ENCODE results near the gene TMF1. TPM values are rescaled to one million over a fixed set of nuclear protein-coding genes. Genes with fewer than 3 reads are reported as not detected.

Gene TMF1
- total RNA-seq, 6 experiments from 2014 or later = 7.9 to 15.4 (median 11.5) TPM

- Histone ChIP-seq H3K9me3 (no peaks in the 10 kb centered on the region), H3K36me3 (peaks cover 0 to 10% (median 0%) of the 10 kb centered on the region in 4 donors), H3K4me3 (no peak overlapping the region), H3K27me3 (no peaks in the 10 kb centered on the region), H3K4me1 (no peaks in the 10 kb centered on the region), H3K27ac (no peak overlapping the region)
- 82% methylated on average over 1 of the region's 3 CpGs for WGBS (ENCODE audit: insufficient coverage, low coverage, low lambda C conversion rate, missing lambda C conversion rate)
- DNase-seq (no peak), ATAC-seq (no peak)
- TF ChIP-seq, protein P1, sequence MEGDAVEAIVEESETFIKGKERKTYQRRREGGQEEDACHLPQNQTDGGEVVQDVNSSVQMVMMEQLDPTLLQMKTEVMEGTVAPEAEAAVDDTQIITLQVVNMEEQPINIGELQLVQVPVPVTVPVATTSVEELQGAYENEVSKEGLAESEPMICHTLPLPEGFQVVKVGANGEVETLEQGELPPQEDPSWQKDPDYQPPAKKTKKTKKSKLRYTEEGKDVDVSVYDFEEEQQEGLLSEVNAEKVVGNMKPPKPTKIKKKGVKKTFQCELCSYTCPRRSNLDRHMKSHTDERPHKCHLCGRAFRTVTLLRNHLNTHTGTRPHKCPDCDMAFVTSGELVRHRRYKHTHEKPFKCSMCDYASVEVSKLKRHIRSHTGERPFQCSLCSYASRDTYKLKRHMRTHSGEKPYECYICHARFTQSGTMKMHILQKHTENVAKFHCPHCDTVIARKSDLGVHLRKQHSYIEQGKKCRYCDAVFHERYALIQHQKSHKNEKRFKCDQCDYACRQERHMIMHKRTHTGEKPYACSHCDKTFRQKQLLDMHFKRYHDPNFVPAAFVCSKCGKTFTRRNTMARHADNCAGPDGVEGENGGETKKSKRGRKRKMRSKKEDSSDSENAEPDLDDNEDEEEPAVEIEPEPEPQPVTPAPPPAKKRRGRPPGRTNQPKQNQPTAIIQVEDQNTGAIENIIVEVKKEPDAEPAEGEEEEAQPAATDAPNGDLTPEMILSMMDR (IDR thresholded peaks at IDR 0.05) = no peak
- no peak for TF ChIP-seq POLR2A (IDR thresholded peaks at IDR 0.05)
- intact Hi-C loops (cut with DNase I) = no loop called here
Measured at GRCh38 chr3:68985146-68985790, 66.9 kb downstream of the TMF1 start.

DNA sequence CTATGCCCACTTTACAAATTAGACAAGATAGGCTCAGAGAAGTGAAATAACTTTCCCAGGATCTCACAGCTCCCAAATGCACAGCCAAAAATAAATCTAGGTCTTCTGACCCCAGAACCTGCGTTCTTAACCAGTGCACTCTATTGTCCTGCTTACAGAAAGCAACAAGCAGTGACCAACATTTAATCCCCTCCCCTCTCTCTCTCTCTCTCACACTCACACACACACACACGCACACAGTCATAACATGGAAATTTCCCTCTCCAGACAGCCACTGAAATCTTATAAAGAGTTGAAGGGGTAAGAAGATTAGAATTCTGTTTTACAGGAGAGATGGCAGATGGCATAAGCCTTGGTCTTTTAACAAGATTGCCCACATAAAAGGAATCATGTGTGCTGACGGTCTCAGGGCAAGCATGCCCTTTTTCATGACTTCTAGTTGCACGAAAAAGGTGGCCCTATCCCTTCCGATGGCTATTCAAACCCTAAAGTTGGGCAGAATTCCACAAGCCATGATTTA, 68.1 kb downstream of the TMF1 start:
- no peaks in the 10 kb centered on the region for H3K4me1 ChIP-seq
- H3K27ac ChIP-seq = no peak overlapping the region
- H3K9me3 ChIP-seq = no peaks in the 10 kb centered on the region
- ATAC-seq (no peak), DNase-seq (no peak)
- peaks cover 0 to 16% (median 0%) of the 10 kb centered on the region in 4 donors for H3K36me3 ChIP-seq
- intact Hi-C loops (cut with DNase I) = no loop called here
- no peak for TF ChIP-seq POLR2A (IDR thresholded peaks at IDR 0.05)
- TF ChIP-seq, protein P1 (IDR thresholded peaks at IDR 0.05) = no peak
- no peak overlapping the region for H3K4me3 ChIP-seq
- 86% methylated on average over 3 of the region's 5 CpGs for WGBS (ENCODE audit: insufficient coverage, low coverage, low lambda C conversion rate, missing lambda C conversion rate)
- no peaks in the 10 kb centered on the region for H3K27me3 ChIP-seq

GRCh38 chr3:68977486-68978167, 74.5 kb downstream of the TMF1 start:
- peaks cover 0 to 23% (median 0%) of the 10 kb centered on the region in 4 donors for H3K36me3 ChIP-seq
- ATAC-seq = no peak
- intact Hi-C loops (cut with DNase I) = no loop called here
- TF ChIP-seq POLR2A (IDR thresholded peaks at IDR 0.05) = no peak
- TF ChIP-seq, protein P1 (IDR thresholded peaks at IDR 0.05) = no peak
- no peaks in the 10 kb centered on the region for H3K9me3 ChIP-seq
- H3K4me1 ChIP-seq = no peaks in the 10 kb centered on the region
- H3K27ac ChIP-seq = no peak overlapping the region
- no peaks in the 10 kb centered on the region for H3K27me3 ChIP-seq
- no peak for DNase-seq
- no peak overlapping the region for H3K4me3 ChIP-seq
- 79% methylated on average over 8 of the region's 8 CpGs for WGBS (ENCODE audit: insufficient coverage, low coverage, low lambda C conversion rate, missing lambda C conversion rate)

DNA sequence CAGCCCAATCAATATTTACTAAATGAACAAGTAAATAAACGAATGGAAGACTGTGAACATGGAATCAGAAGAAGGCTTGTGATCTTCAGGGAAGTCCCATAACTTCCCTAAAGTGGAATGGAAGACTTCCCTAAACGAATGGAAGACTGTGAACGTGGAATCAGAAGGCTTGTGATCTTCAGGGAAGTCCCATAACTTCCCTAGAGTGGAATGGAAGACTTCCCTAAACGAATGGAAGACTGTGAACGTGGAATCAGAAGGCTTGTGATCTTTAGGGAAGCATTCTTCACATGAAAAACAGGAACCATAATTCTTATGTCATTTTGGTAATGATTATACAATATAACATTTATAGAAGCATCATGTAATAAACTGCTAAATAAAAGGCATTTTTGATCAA, 77.4 kb downstream of the TMF1 start:
- intact Hi-C loops (cut with DNase I) = no loop called here
- WGBS (ENCODE audit: insufficient coverage, low coverage, low lambda C conversion rate, missing lambda C conversion rate) = 63% methylated on average over 5 of the region's 5 CpGs
- H3K27ac ChIP-seq = no peak overlapping the region
- H3K4me3 ChIP-seq = no peak overlapping the region
- H3K9me3 ChIP-seq = no peaks in the 10 kb centered on the region
- H3K4me1 ChIP-seq = no peaks in the 10 kb centered on the region
- TF ChIP-seq, protein P1 (IDR thresholded peaks at IDR 0.05) = no peak
- no peak for TF ChIP-seq POLR2A (IDR thresholded peaks at IDR 0.05)
- ATAC-seq (peak in 1 of 4 donors; percentile 34), DNase-seq (no peak)
- H3K36me3 ChIP-seq = peaks cover 0 to 23% (median 0%) of the 10 kb centered on the region in 4 donors
- no peaks in the 10 kb centered on the region for H3K27me3 ChIP-seq
